Erythroblast (primary cell): ENCODE results near the gene CTNNA3.

Experiments used
- GATA1 ChIP-seq: IDR thresholded peaks from 2 replicates; pipeline ENCODE4 v1.6.1; 2011; ENCODE audit warnings: low read depth, mild to moderate bottlenecking, control low read depth, low read length, moderate library complexity
- POLR2A ChIP-seq: IDR thresholded peaks from 2 replicates; pipeline ENCODE4 v1.6.1; 2011; ENCODE audit warnings: mild to moderate bottlenecking, low read length

- no peak for TF ChIP-seq POLR2A
- no peak for TF ChIP-seq GATA1
Observed at GRCh38 chr10:66513504-66513903, 1182.5 kb downstream of the CTNNA3 start.
